CD4-positive, alpha-beta T cell treated with Interleukin-12 subunit alpha and Interleukin-12 subunit beta, for 1 hour (primary cell): Measurements from ENCODE around the gene THRSP.
"Not testable (repeated sequence)": the region's sequence is repeated elsewhere in the genome, so short reads cannot be mapped to it uniquely, and the experiment has no call there.

Experiments used
- DNase-seq: peaks from one replicate; pipeline ENCODE4 v3.0.0-alpha.2; 2020

THRSP gene

GRCh38 chr11:78039919-78040671 is 23.6 kb upstream of the THRSP start:
- peak; percentile 4 for DNase-seq

- DNase-seq = no peak
Measured at GRCh38 chr11:78040691-78041379, 22.8 kb upstream of the THRSP start.

- not testable (repeated sequence) for DNase-seq
Measured at GRCh38 chr11:78041380-78041719, 22.3 kb upstream of the THRSP start.

- DNase-seq = no peak
Measured at GRCh38 chr11:78041843-78042440, 21.7 kb upstream of the THRSP start.

- DNase-seq = no peak
Measured at GRCh38 chr11:78044706-78045105, 19.0 kb upstream of the THRSP start.

GRCh38 chr11:78045851-78046485 is 17.7 kb upstream of the THRSP start:
- peak; percentile 74 for DNase-seq

- no peak for DNase-seq
Measured at GRCh38 chr11:78046486-78046854, 17.2 kb upstream of the THRSP start.

- DNase-seq = no peak
Measured at GRCh38 chr11:78048561-78048960, 15.1 kb upstream of the THRSP start.

- DNase-seq = no peak
Measured at GRCh38 chr11:78049348-78049747, 14.3 kb upstream of the THRSP start.

- no peak for DNase-seq
Measured at GRCh38 chr11:78050964-78051831, 12.5 kb upstream of the THRSP start.

- no peak for DNase-seq
Measured at GRCh38 chr11:78054971-78055370, 8.7 kb upstream of the THRSP start.

GRCh38 chr11:78056093-78056492 is 7.6 kb upstream of the THRSP start:
- DNase-seq = no peak

GRCh38 chr11:78057462-78058055 is 6.1 kb upstream of the THRSP start:
- no peak for DNase-seq

GRCh38 chr11:78059749-78060328 is 3.8 kb upstream of the THRSP start:
- DNase-seq = not testable (repeated sequence)

- DNase-seq = no peak
Measured at GRCh38 chr11:78060533-78060932, 3.1 kb upstream of the THRSP start.

GRCh38 chr11:78061088-78061920 is 2.4 kb upstream of the THRSP start:
- DNase-seq = no peak

- no peak for DNase-seq
Measured at GRCh38 chr11:78061921-78062311, 1.7 kb upstream of the THRSP start.

GRCh38 chr11:78062671-78063070 is 990 bp upstream of the THRSP start:
- DNase-seq = no peak

GRCh38 chr11:78065203-78065602 is 1.5 kb downstream of the THRSP start:
- DNase-seq = no peak

GRCh38 chr11:78066471-78066870 is 2.8 kb downstream of the THRSP start:
- no peak for DNase-seq

- no peak for DNase-seq
Measured at GRCh38 chr11:78067704-78068103, 4.0 kb downstream of the THRSP start.
